CD4-positive, alpha-beta memory T cell (primary cell): Measurements from ENCODE around the gene AQP4. TPM values are rescaled to one million over a fixed set of nuclear protein-coding genes. Genes with fewer than 3 reads are reported as not detected.

Source experiments
- CTCF ChIA-PET: fragments of 350-600 bp; sonication (Branson Sonifier 250); formaldehyde crosslinking; loops from one replicate; lab custom pipeline; 2021; ENCODE audit warnings: inconsistent platforms; ENCODE audit not compliant: partially characterized antibody; lab: Charles Lee
- POLR2A ChIA-PET: fragments of 350-600 bp; sonication (Branson Sonifier 250); formaldehyde crosslinking; loops from one replicate; lab custom pipeline; 2021; ENCODE audit not compliant: partially characterized antibody; lab: Charles Lee
- DNase-seq, 5 donors: peaks; one replicate each; pipeline versions ENCODE4 v3.0.0 to v3.0.0-alpha.2; 2020 to 2022; ENCODE audit warnings: mixed read lengths in 1 of 5
- H3K27ac ChIP-seq: one replicate; pipeline ENCODE4 v1.7.0; 2013; ENCODE audit warnings: low read depth, low read length
- H3K27me3 ChIP-seq: 2 replicates; pipeline ENCODE4 v1.7.0; 2013; ENCODE audit warnings: mild to moderate bottlenecking, low read length, moderate library complexity; ENCODE audit not compliant: insufficient read depth
- H3K36me3 ChIP-seq: 2 replicates; pipeline ENCODE4 v1.7.0; 2013; ENCODE audit warnings: mild to moderate bottlenecking, low read length, moderate library complexity; ENCODE audit not compliant: insufficient read depth
- H3K4me1 ChIP-seq: 2 replicates; pipeline ENCODE4 v1.7.0; 2013; ENCODE audit warnings: mild to moderate bottlenecking, low read length, moderate library complexity; ENCODE audit not compliant: insufficient read depth
- H3K4me3 ChIP-seq, 2 donors: one replicate each; pipeline ENCODE4 v1.7.0; 2013; ENCODE audit warnings: low read length in 2 of 2, mild to moderate bottlenecking in 1 of 2
- H3K9me3 ChIP-seq, 2 donors: one replicate each; pipeline ENCODE4 v1.7.0; 2013; ENCODE audit warnings: low read length in 2 of 2, control low read depth in 1 of 2; ENCODE audit not compliant: control insufficient read depth in 1 of 2
- H3K27ac Mint-ChIP-seq, 7 donors: one replicate each; pipeline ENCODE4 v1.8.0; 2020 to 2021; ENCODE audit warnings: mixed read lengths in 7 of 7, mild to moderate bottlenecking in 6 of 7, inconsistent platforms in 3 of 7, moderate library complexity in 3 of 7
- H3K27me3 Mint-ChIP-seq, 2 donors: one replicate each; pipeline ENCODE4 v1.8.0; 2020 to 2021; ENCODE audit warnings: mixed read lengths in 2 of 2
- H3K36me3 Mint-ChIP-seq, 2 donors: one replicate each; pipeline ENCODE4 v1.8.0; 2020 to 2021; ENCODE audit warnings: mixed read lengths in 2 of 2, inconsistent platforms in 1 of 2, mild to moderate bottlenecking in 1 of 2
- H3K4me1 Mint-ChIP-seq, 4 donors: one replicate each; pipeline ENCODE4 v1.8.0; 2020 to 2021; ENCODE audit warnings: mixed read lengths in 4 of 4, mild to moderate bottlenecking in 1 of 4
- H3K4me3 Mint-ChIP-seq, 8 donors: one replicate each; pipeline ENCODE4 v1.8.0; 2020 to 2021; ENCODE audit warnings: mixed read lengths in 8 of 8, mild to moderate bottlenecking in 7 of 8, moderate library complexity in 6 of 8, inconsistent platforms in 3 of 8
- H3K9me3 Mint-ChIP-seq, 8 donors: one replicate each; pipeline ENCODE4 v1.8.0; 2020 to 2021; ENCODE audit warnings: mixed read lengths in 8 of 8, mild to moderate bottlenecking in 5 of 8, inconsistent platforms in 3 of 8, moderate library complexity in 1 of 8
- intact Hi-C: fragments of 100-400 bp; cut with micrococcal nuclease; formaldehyde crosslinking; loops from one replicate; pipeline ENCODE4 v1.15.1; 2023
- polyA plus RNA-seq, 2 donors: library from polyadenylated mRNA; unstranded; fragments of 300-500 nt; fragmentation: Illumina TruSeq; gene quantifications; one replicate each; pipeline ENCODE4 v1.2.3, GENCODE V29; 2021
- total RNA-seq, 2 experiments: library from RNA; stranded (reverse); gene quantifications; one replicate each; pipeline ENCODE4 v1.2.3, GENCODE V29; 2021

AQP4 gene
- total and polyA plus RNA-seq, 4 experiments from 2014 or later = not detected

- intact Hi-C loops = no loop called here
- POLR2A ChIA-PET = no interaction called here
These were observed 62.9 kb downstream of the AQP4 start for GRCh38 chr18:26802330-26803200.

More at GRCh38 chr18:26802330-26803200, 62.9 kb downstream of the AQP4 start:
- no peaks in the 10 kb centered on the region for H3K36me3 ChIP-seq
- CTCF ChIA-PET = no interaction called here
- peaks cover 2 to 26% (median 11%) of the 10 kb centered on the region in 8 donors for H3K9me3 Mint-ChIP-seq
- no peak overlapping the region for H3K27ac ChIP-seq
- H3K4me1 Mint-ChIP-seq = no peaks in the 10 kb centered on the region
- no peak overlapping the region for H3K4me3 Mint-ChIP-seq
- H3K36me3 Mint-ChIP-seq = no peaks in the 10 kb centered on the region
- no peaks in the 10 kb centered on the region for H3K27me3 ChIP-seq
- no peaks in the 10 kb centered on the region for H3K4me1 ChIP-seq
- no peaks in the 10 kb centered on the region for H3K27me3 Mint-ChIP-seq
- no peak for DNase-seq
- no peak overlapping the region for H3K4me3 ChIP-seq
- H3K9me3 ChIP-seq = no peaks in the 10 kb centered on the region
- H3K27ac Mint-ChIP-seq = no peak overlapping the region
